Measurements from ENCODE around the gene ANKRD63. TPM values are rescaled to one million over a fixed set of nuclear protein-coding genes. Genes with fewer than 3 reads are reported as not detected.

ANKRD63 gene
- total and polyA plus RNA-seq, 2 donors (not counting 1 experiment from before 2014, with no cell fraction given): 0.25 TPM; not detected in 1

GRCh38 chr15:40254452-40254851 lies 28.4 kb downstream of the ANKRD63 start:
- Mint-ChIP-seq H3K4me1 (peaks cover 10% of the 10 kb centered on the region), H3K9me3 (ENCODE audit: insufficient read depth) (no peaks in the 10 kb centered on the region), H3K27ac (no peak overlapping the region), H3K27me3 (peaks cover 27% of the 10 kb centered on the region), H3K4me3 (no peak overlapping the region)
- no peak overlapping the region for H3K27ac ChIP-seq (ENCODE audit: low read length in 2 of 2)
- no peaks in the 10 kb centered on the region for H4K20me1 ChIP-seq (ENCODE audit: control insufficient read depth, insufficient read depth, low read length, poor library complexity, severe bottlenecking)
- H3K9me3 ChIP-seq (ENCODE audit: control extremely low read depth in 1 of 3, control insufficient read depth in 2 of 3, insufficient read depth in 1 of 3, low read length in 2 of 3): peaks cover 0 to 6% (median 0%) of the 10 kb centered on the region in 3 donors
- CTCF ChIA-PET: interaction anchor here (0.6 to 1.6 kb wide), 3 partner anchors 20 to 37 kb away, joined by 3 to 5 read pairs (median 4); no protein-coding TSS in a partner anchor
- H3K36me3 ChIP-seq (replicated peaks in 1 of 2; ENCODE audit: control extremely low read depth in 1 of 2, control insufficient read depth in 1 of 2, extremely low read depth in 1 of 2, insufficient read depth in 2 of 2, low read length in 1 of 2): no peaks in the 10 kb centered on the region
- POLR2A ChIA-PET: no interaction called here
- DNase-seq (no peak), ATAC-seq (ENCODE audit: low read depth) (no peak)
- no peak overlapping the region for H3K9ac ChIP-seq (ENCODE audit: low read length)
- no peak overlapping the region for H2AFZ ChIP-seq (ENCODE audit: insufficient read depth, low read depth, low read length, poor library complexity, severe bottlenecking)
- peaks cover 0 to 35% (median 12%) of the 10 kb centered on the region in 4 experiments for H3K27me3 ChIP-seq (replicated peaks in 1 of 4; ENCODE audit: control extremely low read depth in 1 of 4, control insufficient read depth in 3 of 4, insufficient read depth in 4 of 4, low read length in 3 of 4)
- H3K4me2 ChIP-seq (replicated peaks; ENCODE audit: low read depth, low read length, poor library complexity, severe bottlenecking): no peak overlapping the region
- 89% methylated on average over 2 of the region's 3 CpGs for WGBS (ENCODE audit: insufficient coverage)
- H3K4me3 ChIP-seq (ENCODE audit: control extremely low read depth in 1 of 5, extremely low read depth in 1 of 5, insufficient read depth in 1 of 5, low read depth in 2 of 5, low read length in 4 of 5): no peak overlapping the region
- peaks cover 10 to 17% of the 10 kb centered on the region in 2 donors for H3K4me1 ChIP-seq (ENCODE audit: control insufficient read depth in 2 of 2, insufficient read depth in 2 of 2, low read length in 2 of 2)
- intact Hi-C loops (cut with micrococcal nuclease): no loop called here
- no peaks in the 10 kb centered on the region for H3K79me2 ChIP-seq (ENCODE audit: control insufficient read depth, insufficient read depth, low read length)
- no peak for TF ChIP-seq EZH2 (IDR thresholded peaks at IDR 0.05; ENCODE audit: borderline replicate concordance, insufficient read depth, low read depth, low read length, poor library complexity, severe bottlenecking)
- TF ChIP-seq, protein P1, sequence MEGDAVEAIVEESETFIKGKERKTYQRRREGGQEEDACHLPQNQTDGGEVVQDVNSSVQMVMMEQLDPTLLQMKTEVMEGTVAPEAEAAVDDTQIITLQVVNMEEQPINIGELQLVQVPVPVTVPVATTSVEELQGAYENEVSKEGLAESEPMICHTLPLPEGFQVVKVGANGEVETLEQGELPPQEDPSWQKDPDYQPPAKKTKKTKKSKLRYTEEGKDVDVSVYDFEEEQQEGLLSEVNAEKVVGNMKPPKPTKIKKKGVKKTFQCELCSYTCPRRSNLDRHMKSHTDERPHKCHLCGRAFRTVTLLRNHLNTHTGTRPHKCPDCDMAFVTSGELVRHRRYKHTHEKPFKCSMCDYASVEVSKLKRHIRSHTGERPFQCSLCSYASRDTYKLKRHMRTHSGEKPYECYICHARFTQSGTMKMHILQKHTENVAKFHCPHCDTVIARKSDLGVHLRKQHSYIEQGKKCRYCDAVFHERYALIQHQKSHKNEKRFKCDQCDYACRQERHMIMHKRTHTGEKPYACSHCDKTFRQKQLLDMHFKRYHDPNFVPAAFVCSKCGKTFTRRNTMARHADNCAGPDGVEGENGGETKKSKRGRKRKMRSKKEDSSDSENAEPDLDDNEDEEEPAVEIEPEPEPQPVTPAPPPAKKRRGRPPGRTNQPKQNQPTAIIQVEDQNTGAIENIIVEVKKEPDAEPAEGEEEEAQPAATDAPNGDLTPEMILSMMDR (IDR thresholded peaks at IDR 0.05): no peak

DNA sequence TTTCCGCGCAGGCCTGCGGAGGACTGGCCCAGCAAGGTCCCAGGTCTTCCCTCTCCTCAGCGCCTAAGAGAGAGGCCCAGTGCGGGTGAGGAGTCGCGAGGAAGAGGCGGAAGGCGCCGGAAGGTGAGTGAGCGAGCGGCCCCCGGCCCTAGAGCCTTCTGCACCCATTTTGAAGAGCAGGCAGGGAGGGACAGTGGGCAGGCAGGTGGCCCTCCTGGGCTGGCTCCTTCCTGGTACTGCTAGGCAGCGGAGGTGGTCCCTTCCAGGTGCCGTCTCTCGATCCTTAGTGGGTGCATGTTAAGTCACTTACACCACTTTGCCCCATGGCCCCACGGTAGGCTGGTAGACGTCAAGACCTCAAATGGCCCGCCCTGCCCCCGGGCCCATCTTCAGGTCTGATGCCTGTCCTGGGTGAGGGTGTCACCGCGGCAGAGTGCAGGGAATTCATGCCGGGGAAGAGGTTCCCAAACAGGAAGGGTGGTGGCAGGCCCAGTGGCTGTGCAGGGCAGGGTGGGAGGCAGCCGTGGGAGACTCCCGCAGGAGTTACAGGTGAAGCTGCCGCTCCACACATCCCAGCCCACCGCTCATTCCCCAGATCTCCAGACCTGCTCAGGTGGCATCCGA lies 29.6 kb downstream of the ANKRD63 start:
- 42% methylated on average over 27 of the region's 28 CpGs for WGBS (ENCODE audit: insufficient coverage)
- Mint-ChIP-seq H3K4me3 (peak overlapping the region; percentile 89), H3K27ac (no peak overlapping the region), H3K4me1 (peaks cover 10% of the 10 kb centered on the region), H3K9me3 (ENCODE audit: insufficient read depth) (no peaks in the 10 kb centered on the region), H3K27me3 (peaks cover 27% of the 10 kb centered on the region)
- Histone ChIP-seq H3K9me3 (ENCODE audit: control extremely low read depth in 1 of 3, control insufficient read depth in 2 of 3, insufficient read depth in 1 of 3, low read length in 2 of 3) (peaks cover 0 to 6% (median 0%) of the 10 kb centered on the region in 3 donors), H3K27ac (ENCODE audit: low read length in 2 of 2) (no peak overlapping the region), H3K4me1 (ENCODE audit: control insufficient read depth in 2 of 2, insufficient read depth in 2 of 2, low read length in 2 of 2) (peaks cover 10 to 17% of the 10 kb centered on the region in 2 donors), H3K79me2 (ENCODE audit: control insufficient read depth, insufficient read depth, low read length) (no peaks in the 10 kb centered on the region), H3K27me3 (replicated peaks in 1 of 4; ENCODE audit: control extremely low read depth in 1 of 4, control insufficient read depth in 3 of 4, insufficient read depth in 4 of 4, low read length in 3 of 4) (peaks cover 0 to 35% (median 12%) of the 10 kb centered on the region in 4 experiments), H3K4me2 (replicated peaks; ENCODE audit: low read depth, low read length, poor library complexity, severe bottlenecking) (peak overlapping the region; percentile 93), H4K20me1 (ENCODE audit: control insufficient read depth, insufficient read depth, low read length, poor library complexity, severe bottlenecking) (no peaks in the 10 kb centered on the region), H2AFZ (ENCODE audit: insufficient read depth, low read depth, low read length, poor library complexity, severe bottlenecking) (peak overlapping the region; percentile 77), H3K4me3 (ENCODE audit: control extremely low read depth in 1 of 5, extremely low read depth in 1 of 5, insufficient read depth in 1 of 5, low read depth in 2 of 5, low read length in 4 of 5) (peak overlapping the region in 4 of 5 experiments; percentile 37 to 64 (median 54)), H3K36me3 (replicated peaks in 1 of 2; ENCODE audit: control extremely low read depth in 1 of 2, control insufficient read depth in 1 of 2, extremely low read depth in 1 of 2, insufficient read depth in 2 of 2, low read length in 1 of 2) (no peaks in the 10 kb centered on the region), H3K9ac (ENCODE audit: low read length) (peak overlapping the region; percentile 68)
- ATAC-seq (ENCODE audit: low read depth) (no peak), DNase-seq (no peak)
- POLR2A ChIA-PET: no interaction called here
- intact Hi-C loops (cut with micrococcal nuclease): no loop called here
- CTCF ChIA-PET: interaction anchor here (1.0 to 1.5 kb wide), 2 partner anchors 11 to 26 kb away, joined by 3 read pairs; no protein-coding TSS in a partner anchor
- TF ChIP-seq, protein P1 (IDR thresholded peaks at IDR 0.05): no peak
- TF ChIP-seq EZH2 (IDR thresholded peaks at IDR 0.05; ENCODE audit: borderline replicate concordance, insufficient read depth, low read depth, low read length, poor library complexity, severe bottlenecking): no peak

Data from B cell (primary cell).